IPS-18c (cell line): ENCODE measurements around the gene MRPS33.

Source experiments
- H3K4me3 ChIP-seq: 2 replicates; pipeline ENCODE4 v1.7.0; 2013; ENCODE audit warnings: low read depth, mild to moderate bottlenecking, low read length, moderate library complexity; ENCODE audit not compliant: insufficient read depth
- H3K9me3 ChIP-seq: one replicate; pipeline ENCODE4 v1.6.1; 2013; ENCODE audit warnings: mild to moderate bottlenecking, low read length, moderate library complexity; ENCODE audit not compliant: control insufficient read depth, insufficient read depth

Gene MRPS33

DNA sequence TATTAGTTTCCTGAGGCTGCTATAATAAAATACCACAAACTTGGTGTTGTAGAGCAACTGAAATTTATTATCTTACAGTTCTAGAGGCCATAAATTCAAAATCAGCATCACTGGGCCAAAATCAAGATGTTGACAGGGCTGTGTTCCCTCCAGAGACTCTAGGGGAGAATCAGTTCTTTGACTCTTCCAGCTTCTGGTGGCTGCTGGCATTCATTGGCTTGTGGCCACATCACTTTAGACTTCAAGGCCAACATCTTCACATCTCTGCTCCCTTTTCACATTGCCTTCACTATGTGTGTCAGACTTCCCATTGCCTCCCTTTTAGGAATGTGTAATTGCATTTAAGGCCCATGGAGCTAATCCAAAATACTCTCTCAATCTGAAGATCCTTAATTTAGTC, 1.6 kb upstream of the MRPS33 start:
- Histone ChIP-seq H3K9me3 (no peaks in the 10 kb centered on the region), H3K4me3 (no peak overlapping the region)

- Histone ChIP-seq H3K4me3 (peak overlapping the region; percentile 80), H3K9me3 (no peaks in the 10 kb centered on the region)
Measured at GRCh38 chr7:141014125-141014523, 628 bp downstream of the MRPS33 start.

DNA sequence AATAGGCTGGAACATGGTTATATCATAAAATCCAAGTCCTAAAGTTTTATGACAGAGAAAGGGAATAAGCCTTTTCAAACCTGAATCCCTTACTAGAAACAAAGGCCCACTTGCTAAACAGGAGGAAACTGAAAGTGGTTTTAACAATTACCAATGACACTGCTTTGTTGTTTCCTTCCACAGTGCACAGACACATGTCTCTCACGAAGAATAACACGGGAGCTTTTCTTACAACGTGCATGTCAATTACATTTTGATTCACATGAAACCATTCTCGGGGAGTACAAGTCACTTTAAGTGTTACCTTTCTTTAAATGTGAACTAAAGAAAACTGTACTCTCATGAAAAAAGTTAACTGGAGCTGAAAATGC, 1.4 kb downstream of the MRPS33 start:
- H3K9me3 ChIP-seq = no peaks in the 10 kb centered on the region
- H3K4me3 ChIP-seq = no peak overlapping the region

DNA sequence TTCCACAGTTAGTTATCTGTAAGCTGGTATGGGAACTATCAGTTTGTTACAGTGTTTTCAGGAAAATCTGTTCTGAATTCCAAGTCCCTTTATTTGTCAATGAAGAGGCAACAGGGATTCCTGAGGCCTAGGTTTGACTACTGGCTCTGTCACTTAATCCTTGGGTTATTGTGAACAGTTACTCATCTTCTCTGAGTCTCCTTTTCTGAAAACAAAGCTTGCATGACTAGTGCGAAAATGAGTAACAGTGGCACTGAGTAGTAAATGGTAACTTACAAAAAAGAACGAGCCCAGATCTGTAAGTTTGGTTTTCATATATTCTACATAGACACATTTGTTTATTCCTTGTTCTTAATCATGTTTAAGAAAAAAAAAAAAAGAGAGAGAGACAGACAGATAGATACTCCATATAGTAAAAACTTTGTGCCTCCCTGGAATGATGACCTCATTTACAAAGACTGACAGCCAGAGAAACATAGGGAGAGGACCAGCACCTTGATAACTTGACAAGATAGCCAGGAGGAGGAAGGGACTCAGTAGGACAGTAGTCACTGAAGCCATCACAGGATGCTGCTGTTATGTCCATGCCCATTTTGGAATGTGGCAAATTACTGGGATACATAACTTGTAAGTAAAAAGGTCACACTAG, 1.9 kb downstream of the MRPS33 start:
- H3K9me3 ChIP-seq = no peaks in the 10 kb centered on the region
- no peak overlapping the region for H3K4me3 ChIP-seq

DNA sequence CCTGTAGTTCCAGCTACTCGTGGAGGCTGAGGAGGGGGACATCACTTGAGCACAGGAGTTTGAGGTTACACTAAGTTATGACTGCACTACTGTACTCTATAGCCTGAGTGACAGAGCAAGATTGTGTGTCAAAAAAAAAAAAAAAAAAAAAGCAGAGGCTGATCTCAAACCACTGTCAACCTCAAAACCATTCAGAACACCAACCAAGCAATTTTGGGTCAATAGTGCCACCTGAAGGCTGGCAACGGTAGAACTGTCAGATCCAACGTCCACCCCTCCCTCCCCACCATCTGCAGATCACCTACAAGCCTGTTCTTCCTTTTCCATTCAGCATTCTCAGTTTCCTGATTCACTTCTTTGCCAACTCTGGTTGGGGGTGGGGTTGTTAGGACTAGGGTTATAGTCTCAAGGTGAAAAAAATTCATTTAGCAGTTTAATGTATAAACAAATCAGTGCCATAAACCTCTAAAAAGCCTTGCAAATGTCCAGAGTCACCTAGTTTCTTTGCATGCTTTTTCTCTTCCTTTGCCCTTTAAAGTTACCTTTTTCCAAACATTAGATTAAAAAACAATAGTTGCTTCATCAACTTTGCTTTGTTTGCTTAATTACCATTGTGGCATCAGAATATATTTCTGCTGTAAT, 2.6 kb downstream of the MRPS33 start:
- no peak overlapping the region for H3K4me3 ChIP-seq
- H3K9me3 ChIP-seq = no peaks in the 10 kb centered on the region

- Histone ChIP-seq H3K4me3 (no peak overlapping the region), H3K9me3 (no peaks in the 10 kb centered on the region)
Measured at GRCh38 chr7:141011443-141011842, 3.3 kb downstream of the MRPS33 start.

- Histone ChIP-seq H3K4me3 (no peak overlapping the region), H3K9me3 (no peaks in the 10 kb centered on the region)
Measured at GRCh38 chr7:141003172-141004065, 11.3 kb downstream of the MRPS33 start.

DNA sequence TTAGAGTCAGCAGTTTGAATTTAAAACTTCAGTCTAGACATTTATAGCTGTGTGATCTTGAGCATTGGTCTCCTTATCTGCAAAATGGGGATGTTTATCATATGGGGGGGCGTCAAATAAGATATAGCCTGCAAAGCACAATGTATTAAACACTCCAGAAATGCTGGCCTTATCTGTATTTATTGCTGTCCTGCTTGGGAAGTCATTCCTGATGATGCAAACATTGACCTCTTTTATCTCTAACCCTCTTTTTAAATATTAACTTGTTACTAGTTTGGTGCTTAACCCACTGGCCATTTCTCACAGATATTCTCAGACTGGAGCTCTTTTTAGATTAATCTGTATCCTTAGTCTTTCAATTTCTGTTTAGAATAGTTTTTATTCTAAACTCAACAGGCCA, 13.2 kb downstream of the MRPS33 start:
- no peak overlapping the region for H3K4me3 ChIP-seq
- H3K9me3 ChIP-seq = no peaks in the 10 kb centered on the region

- no peak overlapping the region for H3K4me3 ChIP-seq
Measured at GRCh38 chr7:141001122-141001521, 13.6 kb downstream of the MRPS33 start.

GRCh38 chr7:140998715-140999114, 16.0 kb downstream of the MRPS33 start:
- no peak overlapping the region for H3K4me3 ChIP-seq
- H3K9me3 ChIP-seq = no peaks in the 10 kb centered on the region

More at GRCh38 chr7:141001122-141001521, 13.6 kb downstream of the MRPS33 start:
- no peaks in the 10 kb centered on the region for H3K9me3 ChIP-seq

DNA sequence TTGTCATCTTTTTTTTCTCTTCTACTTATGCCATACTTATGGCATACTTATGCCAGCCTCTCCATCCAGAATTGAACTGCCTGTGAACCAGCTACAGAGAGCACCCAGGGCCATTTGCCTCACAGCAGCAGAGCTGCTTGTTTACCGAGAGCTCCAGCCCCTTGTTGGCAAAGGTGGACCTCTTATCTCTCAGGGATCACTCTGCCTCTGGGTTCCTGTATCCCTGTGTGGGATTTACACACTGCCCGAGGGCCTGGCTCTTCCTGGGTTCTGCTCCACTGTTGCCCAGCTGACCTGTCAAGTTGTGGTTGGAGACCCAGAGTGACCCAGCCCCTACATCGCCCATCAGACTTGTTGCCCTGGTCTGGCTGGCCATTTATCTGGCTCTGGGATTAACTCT, 22.3 kb downstream of the MRPS33 start:
- H3K4me3 ChIP-seq = no peak overlapping the region
- no peaks in the 10 kb centered on the region for H3K9me3 ChIP-seq

DNA sequence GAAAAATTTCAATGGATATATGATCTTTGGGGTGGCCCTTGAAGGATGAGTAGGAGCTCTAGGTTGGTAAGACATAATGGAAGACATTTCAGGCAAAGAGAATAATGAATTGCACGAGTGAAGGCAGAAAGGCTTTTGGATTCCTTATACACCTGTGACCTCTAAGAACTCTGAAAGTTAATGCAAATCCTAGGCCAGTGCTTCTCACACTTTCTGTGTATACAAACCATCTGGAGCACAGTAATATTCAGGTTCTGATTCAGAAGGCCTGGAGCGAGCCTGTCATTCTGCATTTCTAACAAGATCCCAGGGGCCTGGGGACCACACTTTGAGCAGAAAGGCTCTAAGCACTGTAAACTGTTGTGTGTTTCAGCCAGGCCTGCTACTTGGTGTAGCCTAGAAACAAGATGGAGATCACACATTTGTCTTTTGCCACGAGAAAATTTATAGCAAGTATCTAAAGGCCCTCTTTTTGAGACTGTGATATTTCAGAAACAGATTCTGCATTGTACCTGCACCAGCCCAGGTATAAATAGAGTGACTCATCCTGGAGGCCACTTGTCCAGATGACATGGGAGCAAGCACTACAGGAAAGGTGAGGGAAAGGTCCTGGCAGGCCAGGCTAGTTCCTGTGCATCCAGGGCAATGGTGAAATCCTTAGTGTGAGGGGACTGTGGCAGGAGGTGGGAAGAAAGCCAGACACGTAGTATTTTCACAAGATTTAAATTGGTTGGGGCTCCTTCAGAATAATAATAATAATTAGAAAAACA, 24.4 kb downstream of the MRPS33 start:
- Histone ChIP-seq H3K4me3 (no peak overlapping the region), H3K9me3 (no peaks in the 10 kb centered on the region)

GRCh38 chr7:140989068-140989467, 25.7 kb downstream of the MRPS33 start:
- Histone ChIP-seq H3K4me3 (no peak overlapping the region), H3K9me3 (no peaks in the 10 kb centered on the region)

GRCh38 chr7:140983802-140984201, 30.9 kb downstream of the MRPS33 start:
- no peak overlapping the region for H3K4me3 ChIP-seq
- no peaks in the 10 kb centered on the region for H3K9me3 ChIP-seq

- no peak overlapping the region for H3K4me3 ChIP-seq
- no peaks in the 10 kb centered on the region for H3K9me3 ChIP-seq
Measured at GRCh38 chr7:140982508-140982907, 32.2 kb downstream of the MRPS33 start.

DNA sequence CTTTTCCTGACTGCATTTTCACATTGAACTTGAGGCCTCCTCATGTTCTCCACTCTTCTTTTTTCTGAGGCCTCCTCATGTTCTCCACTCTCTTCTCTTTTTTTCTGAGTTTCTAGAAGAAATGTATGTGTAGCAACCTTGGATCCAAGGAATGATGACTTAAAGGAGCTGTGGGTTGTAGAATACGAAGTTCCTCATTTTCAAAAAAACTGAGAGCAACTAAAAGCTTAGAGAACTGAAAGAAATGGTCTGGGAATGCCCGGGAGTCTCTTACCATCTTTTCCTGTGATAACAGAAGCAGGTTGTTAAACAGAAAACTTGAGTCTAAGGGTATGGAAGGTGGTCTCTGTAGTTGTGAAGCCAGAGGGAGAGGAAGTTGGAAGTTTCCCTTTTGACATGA, 32.8 kb downstream of the MRPS33 start:
- no peaks in the 10 kb centered on the region for H3K9me3 ChIP-seq
- no peak overlapping the region for H3K4me3 ChIP-seq

- H3K4me3 ChIP-seq = no peak overlapping the region
Measured at GRCh38 chr7:140977741-140978140, 37.0 kb downstream of the MRPS33 start.

More at GRCh38 chr7:140977741-140978140, 37.0 kb downstream of the MRPS33 start:
- H3K9me3 ChIP-seq = no peaks in the 10 kb centered on the region
